ENCODE measurements around the gene LAMA2.

DNA sequence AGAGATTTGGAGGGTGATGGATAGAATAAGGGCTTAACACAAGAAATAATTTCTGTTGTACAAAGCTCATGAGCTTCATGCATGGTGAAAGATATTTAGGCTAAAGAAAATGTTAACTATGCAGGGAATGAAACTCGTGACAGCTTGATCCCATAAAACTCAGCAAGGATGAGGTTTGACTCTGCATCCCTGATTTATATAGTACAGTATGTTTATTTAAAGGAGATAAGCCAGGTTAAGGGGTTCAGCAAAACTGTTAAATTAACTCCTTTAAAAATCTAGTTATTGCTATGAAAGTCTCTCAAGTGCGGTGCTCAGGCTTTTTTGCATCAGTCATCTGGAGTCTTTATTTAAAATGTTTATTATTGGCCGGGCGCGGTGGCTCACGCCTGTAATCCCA is 326.4 kb downstream of the LAMA2 start:
- TF ChIP-seq, protein P1, sequence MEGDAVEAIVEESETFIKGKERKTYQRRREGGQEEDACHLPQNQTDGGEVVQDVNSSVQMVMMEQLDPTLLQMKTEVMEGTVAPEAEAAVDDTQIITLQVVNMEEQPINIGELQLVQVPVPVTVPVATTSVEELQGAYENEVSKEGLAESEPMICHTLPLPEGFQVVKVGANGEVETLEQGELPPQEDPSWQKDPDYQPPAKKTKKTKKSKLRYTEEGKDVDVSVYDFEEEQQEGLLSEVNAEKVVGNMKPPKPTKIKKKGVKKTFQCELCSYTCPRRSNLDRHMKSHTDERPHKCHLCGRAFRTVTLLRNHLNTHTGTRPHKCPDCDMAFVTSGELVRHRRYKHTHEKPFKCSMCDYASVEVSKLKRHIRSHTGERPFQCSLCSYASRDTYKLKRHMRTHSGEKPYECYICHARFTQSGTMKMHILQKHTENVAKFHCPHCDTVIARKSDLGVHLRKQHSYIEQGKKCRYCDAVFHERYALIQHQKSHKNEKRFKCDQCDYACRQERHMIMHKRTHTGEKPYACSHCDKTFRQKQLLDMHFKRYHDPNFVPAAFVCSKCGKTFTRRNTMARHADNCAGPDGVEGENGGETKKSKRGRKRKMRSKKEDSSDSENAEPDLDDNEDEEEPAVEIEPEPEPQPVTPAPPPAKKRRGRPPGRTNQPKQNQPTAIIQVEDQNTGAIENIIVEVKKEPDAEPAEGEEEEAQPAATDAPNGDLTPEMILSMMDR (IDR thresholded peaks at IDR 0.05), result no peak
- no peak for TF ChIP-seq POLR2A (IDR thresholded peaks at IDR 0.05)
